Endodermal cell (in vitro differentiated cells): Measurements from ENCODE around the gene CCDC32. TPM values are rescaled to one million over a fixed set of nuclear protein-coding genes. Genes with fewer than 3 reads are reported as not detected.

Source experiments
- DNase-seq: peaks from one replicate; pipeline ENCODE4 v3.0.0-alpha.2; 2017
- H3K27ac ChIP-seq: 2 replicates; pipeline ENCODE4 v1.5.1; 2013; ENCODE audit warnings: mild to moderate bottlenecking, low read depth, low read length, moderate library complexity
- H3K27me3 ChIP-seq: 2 replicates; pipeline ENCODE4 v1.6.1; 2013; ENCODE audit warnings: mild to moderate bottlenecking, low read length, moderate library complexity; ENCODE audit not compliant: insufficient read depth, control insufficient read depth, poor library complexity, severe bottlenecking
- H3K36me3 ChIP-seq: 2 replicates; pipeline ENCODE4 v1.7.0; 2013; ENCODE audit warnings: mild to moderate bottlenecking, low read length, moderate library complexity; ENCODE audit not compliant: control insufficient read depth, insufficient read depth
- H3K4me1 ChIP-seq: one replicate; pipeline ENCODE4 v1.7.0; 2013; ENCODE audit warnings: low read length; ENCODE audit not compliant: control insufficient read depth, insufficient read depth
- H3K4me3 ChIP-seq: 2 replicates; pipeline ENCODE4 v1.5.1; 2013; ENCODE audit warnings: mild to moderate bottlenecking, low read length, moderate library complexity
- H3K9ac ChIP-seq: 2 replicates; pipeline ENCODE4 v1.6.1; 2013; ENCODE audit warnings: mild to moderate bottlenecking, low read length, moderate library complexity; ENCODE audit not compliant: poor library complexity, severe bottlenecking; ENCODE audit errors: extremely low read depth
- H3K9me3 ChIP-seq: 2 replicates; pipeline ENCODE4 v1.6.1; 2013; ENCODE audit warnings: mild to moderate bottlenecking, low read length, moderate library complexity; ENCODE audit not compliant: control insufficient read depth
- H3K27ac Mint-ChIP-seq: 2 replicates; pipeline ENCODE4 v1.8.0; 2020; ENCODE audit warnings: mixed read lengths
- H3K27me3 Mint-ChIP-seq: 2 replicates; pipeline ENCODE4 v1.8.0; 2021; ENCODE audit warnings: mild to moderate bottlenecking, mixed read lengths; ENCODE audit not compliant: insufficient read depth
- H3K36me3 Mint-ChIP-seq: 2 replicates; pipeline ENCODE4 v1.8.0; 2020; ENCODE audit warnings: low read depth, mixed read lengths
- H3K4me1 Mint-ChIP-seq: 2 replicates; pipeline ENCODE4 v1.8.0; 2020; ENCODE audit warnings: mixed read lengths
- H3K4me3 Mint-ChIP-seq: 2 replicates; pipeline ENCODE4 v1.8.0; 2020; ENCODE audit warnings: mild to moderate bottlenecking, moderate library complexity, mixed read lengths
- H3K9me3 Mint-ChIP-seq: 2 replicates; pipeline ENCODE4 v1.8.0; 2020; ENCODE audit warnings: mild to moderate bottlenecking, mixed read lengths
- WGBS, 2 experiments: methylation state at CpG; one replicate each; pipeline versions ENCODE4 v1.1.5 to v1.1.7; 2013; ENCODE audit warnings: missing lambda C conversion rate in 2 of 2, mixed read lengths in 1 of 2; ENCODE audit not compliant: insufficient coverage in 1 of 2, insufficient read length in 1 of 2; 5-methylcytosine and 5-hydroxymethylcytosine counted together
- total RNA-seq, 2 donors: library from RNA; stranded (reverse); fragmentation: NEBNext Ultra II Directional in 1 of 2; extraction: Animal tissue kit (Norgen Biotek cat#: 25700) in 1 of 2; gene quantifications; 2 replicates in 1 of 2; 3 replicates in 1 of 2; pipeline ENCODE4 v1.2.1, GENCODE V29; 2021
- TF ChIP-seq, protein P1 (sequence below): fragments of 200-600 bp; sonication (generic); conservative IDR thresholded peaks from 2 replicates; pipeline ENCODE4 v1.5.0; 2021; ENCODE audit warnings: antibody characterized with exemption, mild to moderate bottlenecking

Gene CCDC32
- total RNA-seq, 2 donors from 2014 or later: 14.9 to 16.8 TPM

DNA sequence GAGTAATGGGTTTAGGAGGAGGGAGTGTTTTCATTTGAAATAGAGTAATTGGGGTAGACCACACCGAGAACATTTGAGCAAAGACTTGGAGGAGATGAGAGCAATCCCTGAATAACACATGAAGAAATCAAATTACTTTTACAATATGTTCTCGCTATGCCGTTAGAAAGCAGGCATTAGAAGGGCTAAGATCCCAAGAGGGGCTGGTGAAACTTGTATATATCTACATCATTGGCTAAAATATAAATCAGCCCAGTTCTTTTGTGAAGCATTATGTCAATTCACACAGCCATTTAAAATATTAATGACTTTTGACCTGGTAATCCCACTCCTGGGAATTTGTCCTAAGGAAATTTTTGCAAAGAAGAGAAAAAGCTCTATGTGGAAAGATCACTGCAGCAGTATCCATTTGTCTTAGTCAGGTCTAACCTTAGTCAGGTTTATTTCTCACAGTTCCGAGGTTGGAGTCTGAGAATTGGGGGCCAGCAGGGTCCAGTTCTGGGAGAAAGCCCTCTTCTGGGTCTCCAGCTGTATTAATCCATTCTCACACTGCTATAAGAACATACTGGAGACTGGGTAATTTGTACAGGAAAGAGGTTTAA lies 31.0 kb downstream of the CCDC32 start:
- no peak overlapping the region for H3K4me3 ChIP-seq
- DNase-seq: no peak
- WGBS, 2 experiments: 85 to 91% methylated on average over 2 to 4 of the region's 4 CpGs
- no peak overlapping the region for H3K27ac Mint-ChIP-seq
- H3K4me1 Mint-ChIP-seq: no peaks in the 10 kb centered on the region
- no peaks in the 10 kb centered on the region for H3K36me3 Mint-ChIP-seq
- no peaks in the 10 kb centered on the region for H3K9me3 Mint-ChIP-seq
- no peaks in the 10 kb centered on the region for H3K27me3 ChIP-seq
- H3K4me3 Mint-ChIP-seq: no peak overlapping the region
- no peak overlapping the region for H3K9ac ChIP-seq
- no peaks in the 10 kb centered on the region for H3K4me1 ChIP-seq
- no peaks in the 10 kb centered on the region for H3K9me3 ChIP-seq
- TF ChIP-seq, protein P1, sequence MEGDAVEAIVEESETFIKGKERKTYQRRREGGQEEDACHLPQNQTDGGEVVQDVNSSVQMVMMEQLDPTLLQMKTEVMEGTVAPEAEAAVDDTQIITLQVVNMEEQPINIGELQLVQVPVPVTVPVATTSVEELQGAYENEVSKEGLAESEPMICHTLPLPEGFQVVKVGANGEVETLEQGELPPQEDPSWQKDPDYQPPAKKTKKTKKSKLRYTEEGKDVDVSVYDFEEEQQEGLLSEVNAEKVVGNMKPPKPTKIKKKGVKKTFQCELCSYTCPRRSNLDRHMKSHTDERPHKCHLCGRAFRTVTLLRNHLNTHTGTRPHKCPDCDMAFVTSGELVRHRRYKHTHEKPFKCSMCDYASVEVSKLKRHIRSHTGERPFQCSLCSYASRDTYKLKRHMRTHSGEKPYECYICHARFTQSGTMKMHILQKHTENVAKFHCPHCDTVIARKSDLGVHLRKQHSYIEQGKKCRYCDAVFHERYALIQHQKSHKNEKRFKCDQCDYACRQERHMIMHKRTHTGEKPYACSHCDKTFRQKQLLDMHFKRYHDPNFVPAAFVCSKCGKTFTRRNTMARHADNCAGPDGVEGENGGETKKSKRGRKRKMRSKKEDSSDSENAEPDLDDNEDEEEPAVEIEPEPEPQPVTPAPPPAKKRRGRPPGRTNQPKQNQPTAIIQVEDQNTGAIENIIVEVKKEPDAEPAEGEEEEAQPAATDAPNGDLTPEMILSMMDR: no peak
- no peaks in the 10 kb centered on the region for H3K27me3 Mint-ChIP-seq
- no peaks in the 10 kb centered on the region for H3K36me3 ChIP-seq
- no peak overlapping the region for H3K27ac ChIP-seq

DNA sequence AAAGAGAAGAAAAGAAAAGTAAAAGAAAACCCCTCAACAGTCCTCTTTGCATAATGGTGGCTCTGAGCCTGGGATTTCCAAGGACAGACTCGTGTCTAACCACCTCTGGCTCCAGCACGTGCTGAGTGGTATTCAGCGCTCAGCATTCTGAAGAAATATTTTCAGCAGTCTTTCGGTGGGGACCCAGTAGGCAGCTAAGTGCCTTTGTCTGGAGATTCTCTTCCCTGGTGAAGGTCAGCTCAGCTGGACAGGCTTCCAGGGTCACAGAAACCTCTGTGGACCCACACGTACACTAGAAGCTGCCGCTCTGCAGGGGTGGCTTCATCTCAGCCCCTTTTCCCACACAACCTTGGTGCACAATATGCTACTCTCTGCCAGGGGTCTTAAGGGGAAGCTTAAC lies 36.0 kb downstream of the CCDC32 start:
- Histone ChIP-seq H3K27me3 (no peaks in the 10 kb centered on the region), H3K27ac (no peak overlapping the region), H3K9ac (no peak overlapping the region), H3K4me1 (no peaks in the 10 kb centered on the region), H3K4me3 (no peak overlapping the region), H3K9me3 (no peaks in the 10 kb centered on the region), H3K36me3 (no peaks in the 10 kb centered on the region)
- H3K4me3 Mint-ChIP-seq: no peak overlapping the region
- no peak overlapping the region for H3K27ac Mint-ChIP-seq
- no peaks in the 10 kb centered on the region for H3K9me3 Mint-ChIP-seq
- H3K4me1 Mint-ChIP-seq: no peaks in the 10 kb centered on the region
- H3K36me3 Mint-ChIP-seq: no peaks in the 10 kb centered on the region
- 91 to 100% methylated on average over 4 to 6 of the region's 6 CpGs for WGBS, 2 experiments
- TF ChIP-seq, protein P1: no peak
- H3K27me3 Mint-ChIP-seq: no peaks in the 10 kb centered on the region
- DNase-seq: no peak

DNA sequence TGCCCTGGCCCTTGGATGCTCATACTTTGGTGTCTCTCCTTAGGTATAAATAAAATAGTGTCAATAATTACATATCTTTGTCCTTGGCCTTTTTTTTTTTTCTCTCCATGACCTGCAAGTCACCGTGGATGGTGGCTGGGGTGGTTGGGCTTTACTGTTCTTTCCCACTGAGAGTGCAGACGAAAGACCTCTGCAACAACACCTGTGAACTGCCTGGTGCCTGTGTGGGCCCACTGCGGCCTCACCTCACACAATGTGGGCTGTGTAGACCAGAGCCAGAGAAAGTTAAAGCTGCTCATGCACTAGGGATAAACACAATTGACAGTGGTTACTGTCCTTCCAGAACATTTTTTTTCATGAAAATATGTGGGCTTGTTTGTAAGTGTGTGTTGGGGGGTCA lies 39.0 kb downstream of the CCDC32 start:
- Histone ChIP-seq H3K27me3 (no peaks in the 10 kb centered on the region), H3K27ac (no peak overlapping the region), H3K4me3 (no peak overlapping the region), H3K9ac (no peak overlapping the region), H3K9me3 (no peaks in the 10 kb centered on the region), H3K4me1 (no peaks in the 10 kb centered on the region), H3K36me3 (no peaks in the 10 kb centered on the region)
- DNase-seq: no peak
- TF ChIP-seq, protein P1: no peak
- Mint-ChIP-seq H3K4me1 (no peaks in the 10 kb centered on the region), H3K9me3 (no peaks in the 10 kb centered on the region), H3K27ac (peak overlapping the region; percentile 13), H3K27me3 (no peaks in the 10 kb centered on the region), H3K36me3 (no peaks in the 10 kb centered on the region), H3K4me3 (no peak overlapping the region)
- WGBS, 2 experiments: 90 to 97% methylated on average over 2 to 3 of the region's 3 CpGs
